Suppressor macrophage (primary cell): Measurements from ENCODE around the gene P4HB.

ENCODE experiments used
- DNase-seq, 4 experiments: peaks; one replicate each; pipeline ENCODE4 v3.0.0-alpha.2; 2020 to 2022

Gene P4HB

DNA sequence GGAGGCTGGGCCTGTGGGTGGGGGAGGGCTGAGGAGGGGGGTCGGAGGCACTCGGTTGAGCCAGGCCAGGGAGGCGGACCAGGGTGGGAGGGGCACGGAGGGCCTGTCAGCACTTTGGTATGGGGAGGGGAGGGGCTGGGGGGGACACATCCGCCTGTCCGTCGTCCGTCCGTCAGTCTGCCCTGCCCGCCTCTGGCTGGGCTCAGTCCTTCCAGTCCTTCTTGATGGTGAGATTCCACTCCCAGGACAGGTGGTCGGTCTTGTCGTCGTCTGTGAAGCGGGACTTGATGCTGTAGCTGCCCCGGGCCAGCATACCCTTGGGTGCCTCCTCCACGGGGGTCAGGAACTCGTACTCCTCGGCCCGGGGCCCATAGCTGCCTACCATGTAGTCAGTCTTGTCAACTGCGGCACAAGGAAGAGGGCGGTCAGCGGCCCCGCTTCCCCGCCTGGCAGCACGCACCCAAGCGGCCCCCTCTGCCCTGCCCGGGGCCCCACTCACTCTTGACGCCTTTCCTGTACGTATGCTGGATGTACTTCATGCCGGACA is 8.4 kb upstream of the P4HB start:
- DNase-seq, result no peak

DNA sequence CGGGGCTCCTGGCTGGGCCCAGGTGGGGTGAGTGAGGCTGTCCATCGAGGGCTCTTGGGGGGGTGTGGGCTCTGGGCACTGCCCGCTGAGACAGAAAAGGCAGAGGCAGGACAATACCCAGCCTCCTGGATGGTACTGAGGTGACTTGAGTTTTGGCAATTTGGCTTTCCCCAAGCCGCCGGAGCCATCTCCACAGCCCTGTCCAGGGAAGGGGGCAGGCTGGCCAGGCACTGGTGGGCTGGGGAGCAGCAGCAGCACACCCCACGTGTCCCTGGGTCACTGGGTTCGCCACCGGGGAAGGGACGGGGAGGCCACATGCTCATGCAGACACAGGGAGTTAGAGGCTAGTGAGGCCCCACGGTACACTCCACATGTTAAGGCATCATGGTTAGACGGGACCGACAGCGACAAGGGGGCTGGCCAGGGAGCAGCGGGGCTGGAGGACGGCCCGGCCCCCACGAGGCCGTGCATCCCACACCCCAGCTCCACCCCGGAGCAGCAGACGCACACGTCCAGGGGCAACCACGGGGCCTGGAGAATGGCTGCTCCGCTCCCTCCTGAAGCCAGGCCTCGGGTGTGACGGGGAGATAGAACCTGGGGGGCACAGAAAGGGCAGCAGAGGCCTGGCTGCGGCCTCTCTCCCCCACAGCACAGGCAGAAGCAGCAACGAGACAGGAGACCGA is 7.8 kb upstream of the P4HB start:
- no peak for DNase-seq

DNA sequence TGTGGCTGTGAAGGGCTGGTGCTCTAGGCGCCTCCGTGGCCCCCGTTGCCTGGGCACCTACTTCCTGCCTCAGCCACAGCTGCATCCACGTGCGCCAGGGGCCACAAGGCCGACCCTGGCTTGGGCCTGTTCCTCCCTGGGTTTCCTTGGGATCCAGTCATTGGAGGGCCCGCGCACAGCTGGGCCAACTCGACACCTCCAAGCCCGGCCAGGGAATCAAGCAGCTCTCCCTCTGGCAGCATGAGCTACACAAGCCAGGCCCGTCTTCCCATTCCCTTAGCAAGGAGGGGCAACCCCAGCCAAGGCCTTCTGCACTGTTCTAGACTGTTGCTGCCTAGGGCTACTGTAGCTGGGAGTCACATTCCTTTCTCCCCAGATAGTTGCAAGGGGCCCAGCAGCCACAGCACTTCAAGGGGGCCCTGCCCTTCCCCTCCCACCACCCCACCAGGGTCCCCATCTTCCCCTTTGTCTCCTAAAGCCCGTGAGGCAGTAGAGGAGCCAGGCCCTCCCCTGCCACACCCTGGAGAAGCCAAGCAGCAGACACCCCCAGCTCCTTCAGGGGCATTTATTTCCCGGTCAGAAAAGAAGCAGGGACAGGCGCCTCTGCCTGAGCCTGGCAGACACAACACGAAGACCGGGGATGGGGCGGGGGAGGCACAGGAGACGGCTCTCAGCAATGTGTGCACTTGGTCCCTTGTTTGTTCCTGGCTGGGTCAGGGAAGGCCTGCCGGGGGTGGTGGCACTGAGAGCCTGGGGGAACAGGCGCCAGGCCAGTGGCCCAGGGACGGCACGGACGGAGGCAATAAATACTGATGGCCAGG is 7.0 kb upstream of the P4HB start:
- peak; percentile 13 to 49 (median 29) for DNase-seq

DNA sequence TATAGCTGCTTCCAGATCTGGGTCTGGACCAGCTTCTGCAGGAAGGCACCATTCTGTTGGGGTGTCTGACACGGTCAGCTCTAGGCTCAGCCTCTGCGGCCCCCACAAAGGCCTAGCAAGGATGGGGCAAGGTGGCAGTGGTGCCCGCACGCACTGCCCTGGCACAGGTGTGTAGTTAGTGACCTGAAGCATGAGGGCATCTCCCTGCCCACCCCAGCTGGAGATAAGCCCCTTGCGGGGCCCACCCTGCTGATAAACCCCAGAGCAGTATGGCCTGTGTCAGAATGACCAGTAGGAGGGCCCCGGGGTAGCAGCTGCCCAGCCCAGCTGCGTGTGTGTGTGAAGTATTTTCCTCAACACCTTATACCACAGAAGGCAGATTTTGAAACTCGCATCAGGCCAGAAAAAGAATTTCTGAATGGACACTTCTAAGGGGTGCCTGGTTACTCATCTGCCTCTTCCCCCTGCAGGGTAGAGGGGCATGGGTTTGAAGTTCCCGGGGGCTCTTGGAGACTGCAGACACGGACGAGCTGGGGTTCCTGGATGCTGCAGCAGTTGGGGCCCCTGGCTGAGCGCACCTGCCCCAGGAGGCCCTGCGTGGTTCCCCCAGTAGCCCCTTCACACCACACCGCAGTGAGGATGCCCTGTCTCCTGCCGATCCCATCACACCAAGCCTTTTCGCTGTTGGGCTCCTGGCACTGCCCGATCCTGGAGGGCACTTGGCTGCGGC is 6.3 kb upstream of the P4HB start:
- DNase-seq, result no peak

DNA sequence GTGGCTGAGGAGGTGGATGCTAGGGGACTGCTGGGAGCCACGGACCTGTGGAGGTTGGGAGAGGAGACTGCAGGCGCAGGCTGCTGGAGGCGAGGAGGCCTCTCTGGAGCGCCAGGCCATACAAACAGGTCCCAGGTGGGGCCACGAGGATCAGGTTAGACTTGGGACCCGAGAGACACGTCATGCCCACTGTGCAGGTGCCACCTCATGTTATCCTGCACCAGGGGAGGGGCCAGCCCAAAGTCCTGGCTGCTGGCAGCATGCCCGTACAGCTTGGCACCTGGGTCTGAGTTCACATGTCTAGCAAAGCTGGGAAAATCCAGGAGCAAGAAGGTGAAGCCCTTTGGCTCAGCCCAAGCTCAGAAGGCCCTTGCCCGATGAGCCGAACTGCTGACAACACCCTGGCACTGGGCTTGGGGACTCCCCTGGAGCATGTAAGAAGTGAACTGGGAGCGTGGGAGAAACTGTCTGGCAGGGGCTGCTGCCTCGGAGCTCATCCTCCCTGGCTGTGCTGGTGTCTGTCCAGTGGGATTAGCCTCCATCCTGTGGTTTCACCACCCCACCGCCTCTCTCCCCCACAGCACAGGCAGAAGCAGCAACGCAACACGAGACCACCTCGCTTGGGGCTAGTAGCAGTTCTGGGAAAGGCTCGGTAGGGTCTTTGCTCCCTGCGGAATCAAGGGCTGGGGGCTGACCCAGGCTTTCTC is 5.6 kb upstream of the P4HB start:
- peak in 1 of 4 experiments; percentile 29 for DNase-seq

DNA sequence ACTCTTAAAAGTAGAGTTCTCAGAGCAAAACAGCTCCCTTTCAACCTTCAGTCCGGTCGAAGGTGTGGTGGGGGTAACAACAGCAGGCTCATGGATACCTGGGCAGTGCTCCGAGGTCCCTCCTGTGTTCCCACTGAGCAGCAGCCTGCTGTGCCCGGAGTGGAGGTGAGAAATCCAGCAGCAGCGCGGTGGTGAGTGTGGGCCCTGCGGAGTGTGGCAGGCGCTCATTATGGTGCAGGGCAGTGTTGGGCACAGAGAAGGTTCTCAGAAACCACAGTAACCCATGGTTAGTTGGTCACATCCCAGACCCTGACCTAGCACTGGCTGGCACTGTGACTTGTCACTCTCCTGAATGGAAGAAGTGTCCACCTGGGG is 5.0 kb upstream of the P4HB start:
- no peak for DNase-seq

DNA sequence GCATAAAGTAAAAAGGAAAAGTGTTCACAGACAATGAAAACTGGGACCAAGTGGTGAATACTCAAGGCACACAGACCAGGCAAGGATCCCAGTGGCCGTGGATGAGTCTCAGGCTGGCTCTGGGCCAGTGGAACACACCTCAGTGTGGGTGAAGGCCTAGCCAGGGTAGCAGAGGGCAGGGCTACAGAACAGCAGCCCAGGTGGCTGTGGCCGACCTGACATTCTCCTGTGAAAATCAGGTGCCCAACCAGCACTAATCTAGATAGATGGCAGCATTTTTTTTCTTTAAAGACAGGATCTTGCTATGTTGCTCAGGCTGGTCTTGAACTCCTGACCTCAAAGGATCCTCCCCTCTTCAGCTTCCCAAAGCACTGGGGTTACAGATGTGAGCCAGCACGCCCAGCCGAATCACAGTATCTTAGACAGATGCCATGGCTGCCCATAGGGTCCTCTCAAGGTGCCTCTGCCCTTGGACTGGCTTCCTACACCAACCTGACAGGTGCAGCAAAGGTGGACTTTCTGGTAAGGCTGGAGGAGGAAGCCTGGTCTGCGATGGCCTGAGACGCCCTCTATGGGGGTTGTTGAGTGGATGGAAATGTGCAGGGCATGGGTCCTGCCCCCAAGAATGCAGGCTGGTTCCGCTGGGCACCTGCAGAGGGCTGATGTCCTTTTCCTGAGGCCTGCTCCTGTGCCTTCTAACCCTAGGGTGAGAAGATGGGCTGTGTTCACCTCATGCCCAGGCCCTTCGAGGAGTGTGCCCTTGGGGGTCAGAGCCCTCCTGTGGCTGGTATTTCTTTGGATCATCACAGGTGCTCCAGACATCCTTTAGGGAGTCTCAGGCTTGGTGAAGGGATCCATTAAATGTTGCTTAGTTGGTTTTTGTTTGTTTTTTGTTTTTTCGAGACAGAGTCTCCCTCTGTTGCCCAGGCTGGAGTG is 3.8 kb upstream of the P4HB start:
- no peak for DNase-seq

DNA sequence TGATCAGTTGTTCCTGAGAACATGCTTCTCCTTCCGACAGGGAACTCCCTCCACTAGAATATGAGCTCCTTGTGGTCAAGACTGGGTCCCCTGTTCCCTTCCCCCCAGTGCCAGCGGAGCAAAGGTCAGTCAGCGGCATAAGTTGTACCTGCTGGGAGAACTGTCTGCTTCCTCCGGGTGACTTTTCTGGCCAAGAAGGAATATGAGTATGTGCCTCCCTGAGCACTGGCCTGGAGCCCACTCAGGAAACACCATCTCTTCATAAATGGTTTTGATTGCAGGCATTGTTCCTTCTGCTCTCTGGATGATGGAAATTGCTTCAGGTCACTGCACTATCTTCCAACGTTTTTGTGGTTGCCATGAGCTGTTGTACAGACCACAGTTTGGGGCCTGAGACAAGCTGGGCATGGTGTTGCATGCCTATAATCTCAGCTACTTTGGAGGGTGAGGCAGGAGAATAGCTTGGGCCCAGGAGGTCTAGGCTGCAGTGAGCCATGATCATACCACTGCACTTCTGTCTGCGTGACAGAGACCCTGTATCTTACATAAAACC is 2.9 kb upstream of the P4HB start:
- no peak for DNase-seq

DNA sequence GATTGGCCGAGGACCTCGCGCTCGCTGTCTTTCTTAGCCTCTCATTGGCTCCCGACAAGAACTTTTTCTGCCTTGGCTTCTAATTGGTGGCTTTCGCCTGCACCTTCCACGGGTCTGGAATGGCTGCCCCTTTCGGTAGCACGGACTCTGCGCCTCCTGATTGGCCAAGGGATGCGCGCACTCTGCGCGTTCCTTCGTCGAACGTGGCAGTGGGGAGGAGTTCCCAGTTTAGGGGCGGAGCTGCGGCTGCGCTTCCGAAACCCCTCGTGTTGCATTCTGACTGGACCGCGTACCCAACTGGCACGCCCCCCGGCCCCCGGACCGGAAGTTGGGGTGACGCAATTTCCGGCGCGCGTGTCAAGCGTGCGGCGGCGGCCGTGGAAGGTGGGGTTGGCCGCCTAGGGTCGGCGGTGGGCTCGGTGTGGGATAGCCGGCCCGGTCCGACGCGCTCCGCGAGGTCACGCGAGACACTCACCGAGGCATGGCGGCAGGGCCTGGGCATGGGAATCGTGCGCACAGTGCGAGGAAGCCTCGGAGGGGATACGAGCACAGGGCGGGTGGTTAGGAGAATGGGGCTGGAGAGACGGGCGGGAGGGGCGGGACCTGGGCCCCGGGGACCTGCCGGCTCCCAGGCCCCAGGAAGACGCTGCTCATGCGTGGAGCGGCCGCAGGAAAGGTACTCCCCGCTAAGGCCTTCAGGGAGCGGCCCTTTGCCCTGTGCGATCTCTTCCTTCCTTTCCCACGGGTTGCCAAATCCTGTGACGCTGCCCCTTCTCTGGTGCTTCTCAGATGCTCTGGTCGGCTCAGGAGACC is 627 bp upstream of the P4HB start:
- DNase-seq, result peak; percentile 100

DNA sequence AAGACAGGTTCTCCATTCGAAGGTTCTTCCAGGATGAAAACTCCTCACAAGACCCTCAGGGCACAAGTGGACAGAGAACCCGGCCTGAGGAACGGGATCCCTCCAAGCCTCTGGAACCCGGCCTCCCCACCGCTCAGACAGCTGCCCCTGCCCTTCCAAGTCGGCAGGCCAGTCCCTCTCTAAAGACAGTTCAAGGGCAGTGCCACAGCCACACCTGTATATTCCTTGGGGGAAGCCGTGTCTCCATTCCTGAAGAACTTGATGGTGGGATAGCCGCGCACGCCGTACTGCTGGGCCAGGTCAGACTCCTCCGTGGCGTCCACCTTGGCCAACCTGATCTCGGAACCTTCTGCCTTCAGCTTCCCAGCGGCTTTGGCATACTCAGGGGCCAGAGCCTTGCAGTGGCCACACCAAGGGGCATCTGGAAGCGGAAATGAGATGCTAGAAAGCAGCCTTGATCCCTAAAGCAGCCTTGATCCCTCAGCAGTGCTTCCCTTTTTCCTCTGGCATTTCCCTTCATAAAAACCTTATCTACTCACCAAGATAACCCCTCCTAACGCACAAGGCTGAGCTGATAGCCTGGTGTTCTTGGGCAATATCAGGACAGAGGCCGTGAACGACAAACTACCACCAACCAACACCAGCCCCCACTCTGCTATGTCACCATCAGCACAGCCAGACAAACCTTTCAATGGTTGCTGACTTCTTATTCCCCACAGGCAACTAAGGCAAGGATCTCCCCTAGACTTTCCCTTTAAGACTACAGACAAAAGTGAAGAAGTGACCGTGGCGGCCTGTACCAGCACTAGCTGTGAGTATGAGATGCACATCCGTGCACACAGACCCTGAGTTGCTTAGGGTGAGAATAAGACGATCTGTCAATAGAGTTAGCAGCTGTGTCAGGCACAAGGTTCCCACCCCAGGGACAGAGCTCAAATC is 1.1 kb downstream of the P4HB start:
- DNase-seq, result peak in 3 of 4 experiments; percentile 25 to 43 (median 36)

DNA sequence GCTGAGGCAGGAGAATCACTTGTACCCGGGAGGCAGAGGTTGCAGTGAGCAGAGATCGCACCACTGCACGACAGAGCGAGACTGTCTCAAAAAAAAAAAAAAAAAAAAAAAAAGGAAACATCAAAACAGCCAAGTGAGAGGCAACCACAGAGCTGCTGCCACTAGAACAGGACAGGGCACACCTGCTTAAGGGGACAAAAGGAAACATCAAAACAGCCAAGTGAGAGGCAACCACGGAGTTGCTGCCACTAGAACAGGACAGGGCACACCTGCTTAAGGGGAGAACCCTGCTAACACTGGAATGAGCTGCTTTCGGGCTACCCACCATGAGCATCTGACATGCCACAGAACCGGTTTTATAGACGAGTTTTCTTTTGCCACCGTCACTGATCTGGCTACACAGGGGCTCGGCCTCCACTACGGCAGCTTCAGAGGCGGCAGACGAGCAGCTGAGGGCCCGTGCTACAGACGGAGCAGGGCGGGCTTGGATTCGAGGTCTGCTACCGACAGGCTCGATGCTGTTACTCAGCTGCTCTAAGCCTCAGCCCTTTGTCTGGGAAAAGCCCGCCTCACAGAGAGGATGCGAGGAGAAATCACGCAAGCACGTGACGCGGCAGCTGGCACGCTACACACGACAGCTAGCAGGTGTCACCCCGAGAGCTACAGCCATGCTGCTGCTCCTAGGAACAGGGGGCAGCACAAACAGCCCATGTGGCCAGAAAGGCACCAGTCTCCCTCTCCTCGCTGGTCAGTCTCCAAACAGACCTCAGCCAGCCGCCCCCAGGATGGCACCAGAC is 2.0 kb downstream of the P4HB start:
- DNase-seq, result no peak

DNA sequence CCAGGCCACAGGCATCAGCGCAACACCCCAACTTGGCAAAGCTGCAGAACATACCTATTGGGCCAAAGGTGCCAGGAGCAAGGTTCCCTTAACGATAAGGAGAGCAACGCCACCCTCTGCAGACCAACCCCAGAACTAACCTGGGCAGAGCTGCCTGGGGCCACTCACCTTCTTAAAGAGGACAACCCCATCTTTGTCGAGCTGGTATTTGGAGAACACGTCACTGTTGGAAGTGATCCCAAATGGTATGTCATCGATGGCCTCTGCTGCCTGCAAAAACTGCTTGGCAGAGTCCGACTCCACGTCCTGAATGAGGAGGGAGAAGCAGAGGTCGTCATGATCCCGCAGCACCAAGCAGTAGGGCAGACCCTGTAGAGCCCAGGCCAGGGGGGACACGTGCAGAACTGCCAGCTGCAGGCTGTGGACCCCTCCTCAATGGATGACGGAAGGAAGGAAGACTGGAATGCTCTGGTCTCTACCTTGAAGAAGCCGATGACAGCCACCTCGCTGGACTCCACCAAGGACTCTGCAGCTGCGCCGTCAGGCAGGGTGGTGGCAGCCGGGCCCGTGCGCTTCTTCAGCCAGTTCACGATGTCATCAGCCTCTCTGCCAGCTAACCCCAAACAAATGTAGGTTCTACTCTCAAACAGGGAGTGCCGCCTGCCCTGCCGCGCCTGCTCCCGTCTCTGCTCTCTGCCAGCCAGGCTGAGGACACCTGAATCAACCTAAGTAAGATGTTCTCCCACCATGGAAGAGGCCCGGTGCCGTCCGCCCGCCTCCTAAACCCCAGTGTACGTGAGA is 5.2 kb downstream of the P4HB start:
- no peak for DNase-seq

DNA sequence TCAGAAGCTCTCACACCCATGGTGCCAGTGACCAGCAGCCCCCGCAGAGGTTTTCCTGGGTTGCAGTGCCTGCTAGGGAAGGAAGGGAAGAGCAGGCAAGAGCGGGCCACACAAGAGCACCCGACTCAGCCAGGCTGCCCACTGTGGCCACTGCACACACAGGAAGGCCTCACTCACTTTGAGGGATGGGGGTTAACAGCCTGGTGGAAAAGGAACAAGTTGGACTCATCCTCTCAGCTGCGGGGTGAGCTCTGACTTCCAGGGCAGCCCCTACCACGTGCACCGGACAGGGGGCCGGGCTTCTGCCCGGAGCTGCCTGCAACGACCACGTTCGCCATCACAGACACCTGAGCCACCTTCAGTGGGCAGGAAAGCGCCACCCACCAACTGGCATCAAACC is 8.1 kb downstream of the P4HB start:
- DNase-seq, result no peak

DNA sequence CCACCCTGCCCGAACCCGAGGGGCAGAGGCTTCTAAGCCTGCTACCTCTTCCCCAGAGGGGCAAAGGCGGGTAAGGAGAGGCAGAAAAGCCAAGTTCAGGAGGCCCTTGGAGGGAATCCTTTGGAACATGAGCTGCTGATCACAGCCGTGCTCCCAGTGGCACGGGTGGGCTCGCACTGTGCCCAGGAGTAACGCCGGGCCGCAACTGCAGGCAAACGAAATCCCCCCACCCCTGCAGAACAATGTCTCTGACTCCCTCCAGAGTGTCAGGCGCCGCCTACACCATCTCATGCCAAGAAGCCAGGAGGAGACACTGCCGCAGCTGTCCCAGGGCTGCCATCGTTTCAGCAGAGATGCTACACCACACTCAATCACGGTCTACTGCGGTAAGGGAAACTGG is 8.9 kb downstream of the P4HB start:
- no peak for DNase-seq

DNA sequence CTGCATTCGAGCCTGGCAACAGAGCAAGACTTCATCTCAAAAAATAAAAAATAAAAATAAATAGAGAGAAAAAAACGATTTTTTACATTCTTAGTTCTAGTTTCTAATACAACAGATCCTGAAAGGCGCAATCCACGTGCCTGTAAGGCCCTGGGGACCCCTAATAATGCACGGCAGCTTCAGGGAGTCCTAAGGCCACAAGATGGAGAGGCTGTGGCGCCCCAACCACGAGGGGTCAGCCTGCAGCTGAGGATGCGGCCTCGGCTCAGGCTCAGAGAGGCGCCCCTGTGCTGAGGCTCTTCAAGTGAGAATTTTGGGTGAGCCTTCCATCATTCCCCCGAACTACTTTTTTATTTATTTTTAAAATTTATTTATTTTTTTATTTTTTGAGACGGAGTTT is 10.9 kb downstream of the P4HB start:
- no peak for DNase-seq

DNA sequence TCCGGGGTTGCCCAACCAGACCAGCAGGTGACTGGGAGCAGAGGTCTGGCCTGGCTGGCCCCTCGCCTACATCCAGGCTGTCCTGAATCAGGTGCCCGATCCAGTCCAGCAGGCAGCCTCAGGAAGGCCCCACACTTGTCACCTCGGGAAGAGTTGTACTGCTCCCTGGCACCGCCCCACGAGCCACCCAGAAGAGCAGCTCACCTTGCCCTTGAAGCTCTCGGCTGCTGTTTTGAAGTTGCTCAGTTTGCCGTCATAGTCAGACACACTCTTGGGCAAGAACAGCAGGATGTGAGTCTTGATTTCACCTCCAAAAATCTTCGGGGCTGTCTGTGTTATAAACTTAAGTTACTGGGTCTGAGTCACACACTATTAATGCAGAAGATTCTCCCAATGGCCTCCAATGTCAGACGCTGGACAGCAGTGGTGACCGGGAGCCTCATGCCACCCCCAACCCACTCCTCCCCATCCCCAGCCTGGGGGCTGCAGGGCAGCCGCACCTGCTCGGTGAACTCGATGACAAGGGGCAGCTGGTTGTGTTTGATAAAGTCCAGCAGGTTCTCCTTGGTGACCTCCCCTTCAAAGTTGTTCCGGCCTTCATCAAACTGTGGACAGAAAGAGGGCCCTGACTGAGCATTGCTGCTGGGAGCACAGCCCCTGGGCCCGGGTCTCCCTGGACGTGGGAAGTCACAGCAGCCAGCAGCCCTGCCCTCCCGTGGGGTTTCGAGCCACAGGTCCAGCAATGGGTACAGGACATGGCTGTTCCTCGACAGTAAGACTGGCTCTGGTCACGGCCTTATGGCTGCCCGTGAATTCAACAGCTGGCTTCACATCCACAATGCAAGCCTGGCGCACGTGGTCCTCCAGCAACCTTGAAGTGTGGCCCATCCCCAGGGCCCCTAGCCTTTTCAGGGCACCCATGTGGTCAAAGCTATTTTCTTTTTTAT is 13.3 kb downstream of the P4HB start:
- DNase-seq, result no peak
